GM20000 (cell line): Measurements from ENCODE around the gene NUB1.

ENCODE experiments used
- DNase-seq: peaks from one replicate; pipeline ENCODE4 v3.0.0; 2012; ENCODE audit warnings: low spot score
- TF ChIP-seq, protein P1 (sequence below): IDR thresholded peaks from 2 replicates; pipeline ENCODE4 v1.5.1; 2012; ENCODE audit warnings: mild to moderate bottlenecking, control low read depth; ENCODE audit errors: extremely low read depth, missing control alignments

NUB1 gene

GRCh38 chr7:151394076-151395035, 52.7 kb downstream of the NUB1 start:
- DNase-seq, result no peak
- TF ChIP-seq, protein P1, sequence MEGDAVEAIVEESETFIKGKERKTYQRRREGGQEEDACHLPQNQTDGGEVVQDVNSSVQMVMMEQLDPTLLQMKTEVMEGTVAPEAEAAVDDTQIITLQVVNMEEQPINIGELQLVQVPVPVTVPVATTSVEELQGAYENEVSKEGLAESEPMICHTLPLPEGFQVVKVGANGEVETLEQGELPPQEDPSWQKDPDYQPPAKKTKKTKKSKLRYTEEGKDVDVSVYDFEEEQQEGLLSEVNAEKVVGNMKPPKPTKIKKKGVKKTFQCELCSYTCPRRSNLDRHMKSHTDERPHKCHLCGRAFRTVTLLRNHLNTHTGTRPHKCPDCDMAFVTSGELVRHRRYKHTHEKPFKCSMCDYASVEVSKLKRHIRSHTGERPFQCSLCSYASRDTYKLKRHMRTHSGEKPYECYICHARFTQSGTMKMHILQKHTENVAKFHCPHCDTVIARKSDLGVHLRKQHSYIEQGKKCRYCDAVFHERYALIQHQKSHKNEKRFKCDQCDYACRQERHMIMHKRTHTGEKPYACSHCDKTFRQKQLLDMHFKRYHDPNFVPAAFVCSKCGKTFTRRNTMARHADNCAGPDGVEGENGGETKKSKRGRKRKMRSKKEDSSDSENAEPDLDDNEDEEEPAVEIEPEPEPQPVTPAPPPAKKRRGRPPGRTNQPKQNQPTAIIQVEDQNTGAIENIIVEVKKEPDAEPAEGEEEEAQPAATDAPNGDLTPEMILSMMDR, result no peak

DNA sequence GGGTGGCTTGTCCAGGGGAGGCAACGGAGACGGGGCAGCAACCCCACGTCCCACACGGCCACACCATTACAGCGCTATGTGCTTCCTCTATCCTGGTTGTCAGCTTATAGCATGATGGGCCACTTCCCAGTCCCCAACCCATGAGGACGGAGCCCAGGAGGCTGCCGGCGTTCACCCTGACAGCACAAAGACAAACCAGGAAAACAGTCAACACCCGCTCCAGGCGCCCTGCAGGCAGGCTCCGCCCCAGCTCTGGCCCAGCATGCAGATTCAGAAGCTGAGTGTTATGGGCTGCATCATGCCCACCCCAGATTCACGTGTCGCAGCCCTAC, 53.4 kb downstream of the NUB1 start:
- TF ChIP-seq, protein P1, result no peak
- no peak for DNase-seq

DNA sequence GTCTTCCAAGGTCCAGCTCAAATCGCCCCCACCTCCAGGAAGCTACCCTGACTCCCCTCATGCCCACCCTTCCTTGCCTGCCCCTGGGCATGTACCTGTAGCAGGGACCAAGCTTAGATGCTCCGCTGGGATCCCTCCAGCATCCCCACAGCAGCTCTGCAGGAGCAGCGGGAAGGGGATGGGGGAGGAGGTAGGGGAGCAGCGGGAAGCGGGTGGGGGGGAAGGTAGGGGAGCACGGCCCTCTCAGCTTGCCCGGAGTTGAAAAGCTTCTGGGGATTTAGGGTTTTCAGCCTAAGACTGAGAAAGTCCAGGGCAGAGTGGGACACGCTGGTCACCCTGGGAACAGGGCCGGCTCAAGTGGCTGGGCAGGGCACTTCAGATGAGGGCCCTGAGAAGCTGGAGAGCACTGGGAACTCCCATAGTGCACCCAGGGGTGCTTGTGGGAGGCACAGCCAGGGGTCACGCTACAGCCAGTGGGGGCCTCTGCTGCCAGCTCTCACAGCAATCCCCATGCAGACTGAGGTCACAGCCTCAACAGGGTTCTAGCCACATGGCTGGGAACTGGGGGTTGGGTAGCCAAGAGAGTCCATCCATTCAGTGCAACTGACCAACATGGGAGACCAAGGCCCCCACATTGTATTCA, 54.8 kb downstream of the NUB1 start:
- TF ChIP-seq, protein P1, result no peak
- DNase-seq, result no peak

- DNase-seq, result no peak
- TF ChIP-seq, protein P1, result no peak
Observed at GRCh38 chr7:151397026-151397425, 55.4 kb downstream of the NUB1 start.

DNA sequence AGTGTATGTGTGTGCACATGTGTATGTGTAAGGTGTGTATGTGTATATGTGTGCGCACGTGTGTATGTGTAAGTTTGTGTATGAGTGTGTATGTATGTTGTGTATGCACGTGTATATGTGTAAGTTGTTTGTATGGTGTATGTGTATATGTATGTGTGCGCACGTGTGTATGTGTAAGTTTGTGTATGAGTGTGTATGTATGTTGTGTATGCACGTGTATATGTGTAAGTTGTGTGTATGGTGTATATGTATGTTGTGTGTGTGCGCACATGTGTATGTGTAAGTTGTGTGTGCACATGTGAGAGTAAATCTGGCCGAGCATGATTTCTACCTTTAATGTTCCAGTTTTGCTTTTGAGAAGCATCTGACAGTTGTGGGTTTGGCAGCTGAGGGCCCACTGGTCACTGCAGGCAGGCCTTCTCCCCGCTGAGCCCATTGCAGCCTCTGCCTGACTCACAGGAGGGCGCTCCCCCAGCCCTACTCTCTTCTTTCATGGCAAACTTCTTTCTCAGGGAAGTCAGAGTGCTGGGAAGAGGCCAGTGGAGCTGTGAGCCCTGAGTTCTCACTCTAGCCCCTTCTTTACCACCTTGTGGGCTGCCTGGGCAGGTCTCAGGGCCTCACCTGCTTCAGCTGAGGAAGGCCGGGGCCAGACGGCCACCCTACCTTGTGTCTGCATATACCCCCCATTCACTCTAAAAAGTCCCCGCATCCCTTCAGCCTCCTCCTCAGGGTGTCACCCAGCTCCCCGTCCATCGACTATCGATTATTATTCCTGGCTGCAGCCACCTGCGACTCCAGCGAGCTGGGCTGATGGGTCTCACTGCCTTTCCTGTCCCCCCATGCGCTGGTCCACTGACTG, 57.1 kb downstream of the NUB1 start:
- DNase-seq, result no peak

DNA sequence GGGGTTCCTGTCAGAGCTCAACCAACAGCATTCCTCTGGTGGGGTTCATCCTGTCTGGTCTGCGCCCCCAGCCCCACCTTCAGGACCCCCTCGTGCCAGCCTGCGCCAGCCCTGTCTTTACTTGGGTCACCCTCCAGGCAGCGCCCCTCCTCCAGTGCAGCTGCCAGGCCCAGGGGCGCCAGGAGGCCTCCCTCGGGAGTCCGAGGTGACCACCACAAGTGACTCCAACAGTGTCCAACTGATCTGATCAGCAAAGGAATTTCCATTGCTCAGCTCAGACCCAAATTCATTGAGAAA, 57.6 kb downstream of the NUB1 start:
- TF ChIP-seq, protein P1, result no peak
- no peak for DNase-seq

More for the DNA sequence above, 57.1 kb downstream of the NUB1 start:
- TF ChIP-seq, protein P1, result no peak
